ENCODE results near the gene KRTAP10-3. TPM values are rescaled to one million over a fixed set of nuclear protein-coding genes. Genes with fewer than 3 reads are reported as not detected.
"Not testable (repeated sequence)": the region's sequence is repeated elsewhere in the genome, so short reads cannot be mapped to it uniquely, and the experiment has no call there.

Gene KRTAP10-3
- total RNA-seq, 1 donor from 2014 or later: not detected

DNA sequence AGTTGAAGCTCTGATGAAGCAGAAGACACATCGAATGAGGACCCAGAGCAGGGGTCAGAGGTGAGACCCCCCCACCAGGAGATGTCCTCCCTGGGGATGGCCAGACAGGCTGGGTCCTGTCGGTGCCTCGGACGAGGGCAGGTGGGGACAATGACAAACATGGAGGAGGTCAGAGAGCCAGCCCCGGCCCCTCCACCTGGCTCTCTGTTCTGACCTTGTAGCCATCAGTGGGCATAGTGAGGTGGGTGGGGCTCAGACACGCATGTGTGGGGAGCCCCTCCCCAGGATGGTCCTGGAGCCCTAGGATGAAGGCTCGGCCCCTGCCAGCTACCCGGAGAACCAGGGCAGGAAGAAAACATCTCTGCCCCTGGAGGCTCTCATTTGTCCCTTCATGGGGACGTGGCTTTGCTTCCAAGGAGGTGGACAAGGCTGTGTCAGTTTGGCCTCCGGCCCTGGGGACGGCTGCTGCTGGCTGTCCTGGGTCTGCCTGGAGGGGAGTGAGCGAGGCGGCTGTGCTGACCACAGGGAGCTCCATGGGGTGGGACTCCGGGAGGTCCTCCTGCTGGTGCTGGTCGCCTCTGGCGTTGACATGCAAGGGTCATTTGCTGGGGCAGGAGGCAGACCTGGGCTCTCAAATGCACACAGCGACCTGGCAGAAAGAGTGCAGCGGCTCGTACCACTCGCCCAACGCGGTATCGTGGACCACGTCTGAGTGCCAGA is 31.2 kb upstream of the KRTAP10-3 start:
- no peak for DNase-seq

DNA sequence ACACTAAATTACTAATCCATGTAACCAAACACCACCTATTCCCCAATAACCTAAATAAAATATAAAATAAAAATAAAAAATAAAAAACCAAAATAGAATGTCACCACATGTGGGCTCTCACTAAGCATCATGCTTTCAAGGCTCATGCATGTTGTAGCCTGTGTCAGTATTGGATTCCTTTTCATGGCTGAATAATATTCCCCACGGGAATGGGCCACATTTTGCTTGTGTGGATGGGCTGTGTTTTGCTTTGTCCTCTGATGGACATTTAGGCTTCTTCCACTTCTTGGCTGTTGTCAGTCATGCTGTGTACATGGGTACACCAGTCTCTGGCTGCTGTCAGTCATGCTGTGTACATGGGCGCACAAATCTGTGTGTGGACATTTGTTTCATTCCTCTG is 30.5 kb upstream of the KRTAP10-3 start:
- DNase-seq: no peak

GRCh38 chr21:44585892-44586291 is 27.3 kb upstream of the KRTAP10-3 start:
- no peak for DNase-seq

- no peak for DNase-seq
Observed at GRCh38 chr21:44583800-44584147, 25.2 kb upstream of the KRTAP10-3 start.

DNA sequence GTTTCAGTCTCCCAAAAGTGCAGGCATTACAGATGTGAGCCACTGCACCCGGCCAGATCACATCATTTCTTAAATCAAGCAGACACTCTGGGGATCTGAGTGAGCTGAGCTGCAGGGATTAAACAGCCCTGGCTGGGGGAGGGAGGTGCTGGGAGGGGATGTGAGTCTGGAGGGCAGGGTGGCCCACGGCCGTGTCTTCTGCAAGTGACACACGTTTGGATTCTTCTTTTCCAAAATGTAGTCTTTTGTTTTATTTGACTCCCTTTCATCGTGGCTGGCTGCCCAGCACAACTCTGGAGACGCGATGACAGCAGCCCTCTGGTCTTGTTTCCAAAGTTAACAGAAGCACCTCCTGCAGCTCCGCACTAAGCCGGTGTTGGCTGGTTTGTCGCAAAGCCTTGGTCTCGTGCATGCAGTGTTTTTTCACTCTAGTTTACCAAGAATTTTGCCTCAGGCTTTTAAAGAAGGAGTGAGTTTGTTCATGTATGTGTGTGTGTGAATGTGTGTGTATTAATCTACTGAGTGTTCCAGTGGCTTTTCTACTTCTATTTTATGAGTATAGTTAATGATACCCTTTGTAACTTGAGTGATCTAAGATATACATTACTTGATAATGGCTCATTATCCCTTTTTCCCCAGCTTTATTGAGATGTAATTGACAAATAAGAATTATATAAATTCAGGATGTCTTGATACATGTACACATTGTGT is 24.6 kb upstream of the KRTAP10-3 start:
- no peak for DNase-seq

DNA sequence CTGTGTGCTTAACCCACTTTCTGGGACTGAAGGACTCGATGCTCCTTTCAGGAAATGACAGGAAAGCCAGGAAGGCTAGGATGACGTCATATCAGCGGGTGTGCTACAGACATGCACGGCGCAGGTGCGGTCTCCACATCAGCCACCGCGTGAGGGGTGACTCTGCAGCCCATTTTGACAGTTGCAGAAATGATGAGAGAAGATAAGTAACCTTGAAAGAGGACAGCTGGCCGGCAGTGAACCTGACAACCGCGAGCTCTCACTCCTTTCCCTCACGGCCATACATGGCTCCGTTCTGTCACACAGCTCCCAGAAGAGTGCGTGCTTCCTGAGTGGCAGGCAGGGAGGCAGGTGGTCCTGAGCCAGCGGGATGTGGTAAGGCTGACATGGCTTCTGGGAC is 23.5 kb upstream of the KRTAP10-3 start:
- DNase-seq: no peak

DNA sequence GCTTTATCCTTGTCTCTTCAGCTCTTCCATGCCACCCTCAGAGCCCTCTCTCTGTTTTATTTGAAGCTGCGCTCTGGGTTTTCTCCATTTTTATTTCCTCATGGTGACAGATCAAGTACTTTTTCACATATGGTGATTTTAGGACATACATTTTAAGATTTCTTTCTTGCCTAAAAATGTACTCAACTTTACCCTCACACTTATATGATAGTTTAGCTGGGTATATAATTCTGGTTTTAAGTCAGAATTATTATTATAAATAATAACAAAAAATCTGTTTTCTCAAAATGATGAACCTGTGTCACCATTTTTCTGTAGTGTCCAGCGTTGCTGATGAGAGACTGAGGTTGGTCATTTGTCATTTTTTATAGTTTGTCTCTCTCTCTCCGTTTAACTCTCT is 22.6 kb upstream of the KRTAP10-3 start:
- no peak for DNase-seq

DNA sequence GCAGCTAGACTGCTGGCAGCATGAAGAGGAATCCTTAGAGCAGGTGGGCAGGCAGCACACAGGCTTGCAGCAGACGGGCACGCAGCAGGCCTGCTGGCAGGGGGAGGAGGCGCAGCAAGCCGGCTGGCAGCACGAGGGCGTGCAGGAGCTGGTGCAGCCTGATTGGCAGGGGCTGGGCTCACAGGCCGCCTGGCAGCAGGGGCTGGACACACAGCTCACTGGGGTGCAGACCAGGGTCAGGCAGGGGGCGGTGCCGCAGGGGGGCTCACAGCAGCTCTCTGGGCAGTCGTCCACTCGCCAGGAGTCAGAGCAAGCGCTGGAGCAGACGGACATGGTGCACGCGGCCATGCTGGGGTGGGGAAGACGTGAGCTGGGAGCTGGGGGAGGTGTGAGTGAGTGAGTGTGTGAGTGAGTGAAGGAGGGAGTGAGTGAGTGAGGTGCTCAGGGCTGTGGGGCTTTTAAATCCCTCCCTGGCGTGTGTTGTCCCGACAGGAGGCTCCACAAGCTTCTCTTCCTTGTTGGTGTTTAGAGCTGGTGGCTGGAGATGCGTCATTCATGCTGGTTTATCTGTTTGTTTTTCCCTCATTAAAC is 21.7 kb upstream of the KRTAP10-3 start, which contains the start of gene KRTAP10-5:
TSS of gene KRTAP10-5 (minus strand) at position 374 of the 591 bp plus-strand sequence. CDS start at position 348, 26 bp downstream.
- DNase-seq: not testable (repeated sequence)

- DNase-seq: no peak
Observed at GRCh38 chr21:44579833-44580144, 21.2 kb upstream of the KRTAP10-3 start.

- DNase-seq: no peak
Observed at GRCh38 chr21:44579056-44579832, 20.6 kb upstream of the KRTAP10-3 start.

DNA sequence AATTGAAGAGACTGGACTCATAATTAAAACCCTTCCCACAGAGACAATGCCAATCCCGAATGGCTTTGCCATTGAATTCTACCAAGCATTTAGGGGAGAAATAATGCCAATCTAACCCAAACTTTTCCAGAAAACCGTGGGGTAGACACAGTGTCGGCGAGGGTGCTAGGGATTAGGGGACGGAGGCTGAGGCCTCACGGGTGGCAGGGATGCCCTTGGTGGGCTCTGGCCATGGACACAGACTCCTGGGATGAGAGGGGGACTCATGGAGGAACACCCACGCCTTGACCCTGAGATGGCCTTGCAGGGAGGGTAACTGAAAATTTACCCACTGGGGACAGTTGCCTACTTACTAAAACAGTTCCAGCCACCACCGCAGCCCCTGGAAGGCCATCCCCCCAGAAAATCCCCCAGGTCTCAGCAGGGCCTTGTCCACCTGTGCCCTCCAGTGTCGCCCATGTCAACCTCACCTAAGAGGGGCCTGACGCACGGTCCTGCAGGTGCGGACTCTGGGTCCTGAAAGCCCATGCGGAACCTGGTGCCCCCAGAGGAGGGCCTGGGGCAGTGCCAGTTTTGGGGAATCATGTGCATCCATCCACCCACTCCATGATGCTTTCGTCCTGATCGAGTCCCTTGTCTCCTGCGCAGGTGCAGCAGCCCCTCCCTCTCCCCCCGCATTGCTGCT is 19.9 kb upstream of the KRTAP10-3 start:
- no peak for DNase-seq

DNA sequence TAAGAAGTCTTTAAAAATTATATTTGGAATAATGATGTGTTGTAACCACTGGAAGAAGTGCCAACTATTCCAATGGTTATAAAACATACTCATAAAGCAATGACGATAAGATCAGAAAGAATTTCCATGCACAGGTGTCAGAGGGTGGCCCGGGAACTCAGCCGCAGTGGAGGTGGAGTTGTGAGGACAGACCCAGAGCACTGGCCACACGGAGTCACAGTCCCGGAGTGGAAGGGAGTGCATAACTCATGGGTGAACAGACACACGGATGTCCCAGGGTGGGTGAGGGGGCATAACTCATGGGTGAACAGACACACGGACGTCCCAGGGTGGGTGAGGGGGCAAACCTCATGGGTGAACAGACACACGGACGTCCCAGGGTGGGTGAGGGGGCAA is 17.4 kb upstream of the KRTAP10-3 start:
- DNase-seq: no peak

GRCh38 chr21:44575307-44576024 is 16.9 kb upstream of the KRTAP10-3 start:
- DNase-seq: no peak

GRCh38 chr21:44574457-44575306 is 16.1 kb upstream of the KRTAP10-3 start:
- no peak for DNase-seq

- not testable (repeated sequence) for DNase-seq
Observed at GRCh38 chr21:44573630-44574456, 15.2 kb upstream of the KRTAP10-3 start, which contains the start of gene KRTAP10-4. TSS of gene KRTAP10-4 (plus strand) at chr21:44573729. CDS start at chr21:44573759, 30 bp downstream.

DNA sequence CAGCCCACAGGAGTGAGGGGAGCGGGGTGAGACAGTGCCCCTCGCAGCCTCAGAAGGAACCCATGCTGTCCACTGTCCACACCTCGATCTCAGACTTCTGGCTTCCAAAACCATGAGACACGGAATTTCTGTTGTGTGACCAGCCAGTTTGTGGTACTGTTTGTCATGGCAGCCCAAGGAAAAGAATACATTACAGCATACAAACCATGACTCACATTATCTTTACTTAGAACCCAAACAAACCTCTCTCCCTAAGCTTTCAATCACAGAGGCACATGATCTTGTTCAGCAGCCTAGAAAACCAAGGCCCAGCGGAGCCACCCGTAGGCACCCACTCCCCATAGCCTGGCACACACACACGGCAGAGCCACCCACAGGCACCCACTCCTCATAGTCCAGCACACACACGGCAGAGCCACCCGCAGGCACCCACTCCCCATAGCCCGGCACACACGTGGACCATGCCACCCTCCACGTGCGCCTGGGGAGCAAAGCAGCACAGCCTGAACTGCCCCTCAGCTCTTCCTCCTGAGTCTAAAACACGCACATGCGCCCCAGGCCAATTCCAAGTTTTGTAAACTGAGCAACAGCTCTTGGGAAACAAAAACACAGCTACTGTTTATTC is 14.5 kb upstream of the KRTAP10-3 start:
- no peak for DNase-seq

DNA sequence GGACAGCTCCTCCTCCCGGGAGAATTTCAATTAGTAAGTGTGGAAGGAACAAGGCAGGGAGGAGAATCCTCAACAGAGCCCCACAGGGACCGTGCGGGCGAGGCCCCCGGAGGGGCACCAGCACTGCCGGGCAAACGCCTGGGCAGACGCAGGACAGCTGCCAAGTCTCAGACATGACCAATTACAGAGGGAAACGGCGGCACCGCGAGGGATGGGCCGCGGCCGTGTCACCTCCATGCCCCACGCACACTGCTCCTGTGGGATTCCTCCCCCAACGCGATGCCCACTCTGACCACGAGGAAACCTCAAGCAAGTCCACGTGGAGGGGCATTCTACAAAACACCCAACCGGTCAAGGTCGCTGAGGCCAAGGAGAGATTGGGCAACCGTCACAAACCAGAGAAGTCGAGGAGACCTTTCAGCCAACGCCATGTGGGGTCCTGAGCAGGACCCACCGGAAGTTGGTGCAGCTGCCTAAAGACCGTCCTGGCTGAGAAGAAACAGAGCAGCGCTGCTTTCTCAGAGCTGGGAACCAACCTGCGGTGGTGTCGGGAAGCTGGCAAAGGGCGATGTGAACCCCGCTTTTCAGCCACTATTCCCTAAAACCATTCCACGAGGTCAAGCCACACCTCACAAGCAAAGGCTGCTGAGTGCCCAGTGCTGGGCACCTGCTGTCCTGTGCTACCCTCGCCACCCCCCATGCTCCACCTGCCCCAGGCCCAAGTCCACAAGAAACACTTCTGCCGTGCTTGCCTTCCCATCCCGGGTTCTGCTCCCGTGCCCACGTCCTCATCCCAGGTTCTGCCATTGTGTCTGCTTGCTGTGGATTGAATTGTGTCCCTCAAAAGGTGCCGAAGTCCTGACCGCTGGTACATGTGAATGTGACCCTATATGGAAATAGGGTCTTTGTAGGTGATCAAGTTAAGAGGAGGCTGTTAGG is 13.5 kb upstream of the KRTAP10-3 start:
- DNase-seq: no peak

GRCh38 chr21:44571296-44571695 is 12.7 kb upstream of the KRTAP10-3 start:
- no peak for DNase-seq
